Memory B cell (primary cell): ENCODE results near the gene FAM3C.

Experiments used
- ATAC-seq: fragments of 150-1000 bp; cut with Tn5 transposase; 2 replicates; pipeline ENCODE4 v1.10.0; 2021; ENCODE audit warnings: low read depth, mild to moderate bottlenecking, moderate library complexity
- DNase-seq, 2 donors: peaks; one replicate each; pipeline ENCODE4 v3.0.0; 2022; ENCODE audit warnings: low spot score in 2 of 2
- H3K27ac Mint-ChIP-seq: one replicate; pipeline ENCODE4 v1.8.0; 2022; ENCODE audit warnings: mild to moderate bottlenecking, moderate library complexity, mixed read lengths
- H3K27me3 Mint-ChIP-seq: one replicate; pipeline ENCODE4 v1.8.0; 2022; ENCODE audit warnings: mixed read lengths
- H3K36me3 Mint-ChIP-seq: one replicate; pipeline ENCODE4 v1.8.0; 2022; ENCODE audit warnings: mild to moderate bottlenecking, mixed read lengths
- H3K4me1 Mint-ChIP-seq: one replicate; pipeline ENCODE4 v1.8.0; 2022; ENCODE audit warnings: mixed read lengths
- H3K4me3 Mint-ChIP-seq: one replicate; pipeline ENCODE4 v1.8.0; 2022; ENCODE audit warnings: mild to moderate bottlenecking, moderate library complexity, mixed read lengths
- H3K9me3 Mint-ChIP-seq: one replicate; pipeline ENCODE4 v1.8.0; 2022; ENCODE audit warnings: mixed read lengths

Gene FAM3C

DNA sequence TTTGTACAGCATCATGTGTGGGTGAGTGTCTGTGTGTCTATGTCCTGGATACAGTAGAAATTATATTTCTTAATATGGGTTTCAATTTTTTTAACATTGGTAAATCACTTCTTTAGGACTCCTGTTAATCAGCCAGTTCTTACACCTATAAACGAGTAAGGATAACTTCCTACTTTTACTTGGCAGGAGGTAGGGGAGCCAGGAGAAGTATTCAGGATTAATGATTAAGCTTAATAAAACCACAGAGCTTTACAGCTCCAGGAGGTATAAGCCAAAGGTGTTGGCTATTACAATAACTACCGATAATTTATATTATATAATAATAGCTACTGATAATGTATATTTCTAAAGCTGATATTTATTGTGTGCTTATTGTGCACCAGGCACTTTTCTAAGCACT lies 1.7 kb upstream of the FAM3C start:
- ATAC-seq (no peak), DNase-seq (no peak)
- Mint-ChIP-seq H3K27me3 (no peaks in the 10 kb centered on the region), H3K4me1 (peaks cover 4% of the 10 kb centered on the region), H3K4me3 (no peak overlapping the region), H3K27ac (no peak overlapping the region), H3K36me3 (peaks cover 2% of the 10 kb centered on the region), H3K9me3 (peaks cover under 1% of the 10 kb centered on the region)

DNA sequence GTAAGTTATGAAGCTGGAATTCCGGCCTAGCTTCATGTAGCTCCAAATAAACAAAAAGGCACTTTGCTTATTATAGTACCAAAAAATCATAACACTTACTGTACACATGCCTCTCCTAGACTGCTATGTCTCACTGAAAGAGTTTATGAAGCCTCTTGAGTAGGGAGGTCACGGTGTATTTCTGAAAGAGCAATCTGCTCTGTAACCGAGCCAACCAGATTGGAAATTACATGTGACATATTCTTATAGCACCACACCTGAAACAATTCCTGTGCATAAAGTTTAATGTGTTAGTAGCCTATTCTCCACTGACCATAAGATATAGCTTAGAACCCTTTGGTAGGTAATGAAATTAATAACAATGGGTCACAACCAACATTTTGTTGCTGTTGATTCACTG lies 1.3 kb upstream of the FAM3C start:
- no peak for DNase-seq
- peaks cover 7% of the 10 kb centered on the region for H3K4me1 Mint-ChIP-seq
- peaks cover 2% of the 10 kb centered on the region for H3K9me3 Mint-ChIP-seq
- H3K4me3 Mint-ChIP-seq, result peak overlapping the region; percentile 5
- H3K27ac Mint-ChIP-seq, result no peak overlapping the region
- no peak for ATAC-seq
- peaks cover 7% of the 10 kb centered on the region for H3K36me3 Mint-ChIP-seq
- H3K27me3 Mint-ChIP-seq, result no peaks in the 10 kb centered on the region

DNA sequence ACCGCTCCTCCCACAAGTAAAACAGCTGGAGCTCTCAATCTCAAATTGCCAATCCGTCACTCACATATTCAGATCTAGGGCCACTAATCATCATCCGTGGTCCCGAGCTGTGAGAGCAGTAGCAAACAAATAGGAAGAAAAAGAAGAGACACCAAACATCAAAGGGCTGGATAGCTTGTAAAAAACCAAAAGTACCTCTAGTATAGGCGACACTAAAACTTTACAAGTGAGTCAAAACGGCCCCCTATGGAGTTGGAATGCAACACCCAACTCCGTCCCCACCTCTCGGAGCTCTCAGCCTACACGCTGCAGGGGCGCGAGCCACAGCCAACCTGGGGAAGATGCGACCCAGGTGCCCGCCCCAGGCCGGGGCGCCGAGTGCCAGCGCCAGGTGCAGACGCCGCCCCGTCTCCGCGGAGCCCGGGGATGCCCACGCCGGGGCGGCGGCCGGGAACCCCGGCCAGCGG lies 581 bp downstream of the FAM3C start:
- peak overlapping the region; percentile 97 for H3K27ac Mint-ChIP-seq
- peaks cover 3% of the 10 kb centered on the region for H3K9me3 Mint-ChIP-seq
- ATAC-seq (peak; percentile 68), DNase-seq (peak; percentile 72 to 75)
- H3K4me1 Mint-ChIP-seq, result peaks cover 21% of the 10 kb centered on the region
- no peaks in the 10 kb centered on the region for H3K27me3 Mint-ChIP-seq
- peaks cover 17% of the 10 kb centered on the region for H3K36me3 Mint-ChIP-seq
- peak overlapping the region; percentile 90 for H3K4me3 Mint-ChIP-seq

DNA sequence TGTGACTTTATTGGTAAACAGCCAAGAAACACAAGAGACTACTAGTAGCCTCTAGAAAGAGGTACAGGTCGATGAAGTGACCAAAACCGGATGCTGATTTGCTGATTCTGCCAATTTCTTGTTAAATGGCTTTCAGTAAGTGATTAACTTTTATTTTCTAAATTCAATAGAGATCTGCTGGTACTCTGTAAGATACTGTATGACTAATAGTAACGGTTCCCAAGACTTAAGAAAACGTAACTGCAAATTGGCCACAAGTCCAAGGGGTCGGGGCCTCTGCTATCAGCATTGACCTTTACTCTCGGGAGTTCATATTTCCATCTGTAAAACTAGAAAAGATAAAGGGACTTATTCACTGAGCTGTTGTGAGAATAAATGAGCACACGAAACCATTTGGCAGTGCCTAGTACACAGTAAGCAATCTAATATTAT lies 1.4 kb downstream of the FAM3C start:
- H3K9me3 Mint-ChIP-seq, result peaks cover 3% of the 10 kb centered on the region
- peaks cover 17% of the 10 kb centered on the region for H3K36me3 Mint-ChIP-seq
- peak overlapping the region; percentile 68 for H3K4me3 Mint-ChIP-seq
- no peak for ATAC-seq
- no peaks in the 10 kb centered on the region for H3K27me3 Mint-ChIP-seq
- no peak for DNase-seq
- peak overlapping the region; percentile 97 for H3K27ac Mint-ChIP-seq
- H3K4me1 Mint-ChIP-seq, result peaks cover 28% of the 10 kb centered on the region

DNA sequence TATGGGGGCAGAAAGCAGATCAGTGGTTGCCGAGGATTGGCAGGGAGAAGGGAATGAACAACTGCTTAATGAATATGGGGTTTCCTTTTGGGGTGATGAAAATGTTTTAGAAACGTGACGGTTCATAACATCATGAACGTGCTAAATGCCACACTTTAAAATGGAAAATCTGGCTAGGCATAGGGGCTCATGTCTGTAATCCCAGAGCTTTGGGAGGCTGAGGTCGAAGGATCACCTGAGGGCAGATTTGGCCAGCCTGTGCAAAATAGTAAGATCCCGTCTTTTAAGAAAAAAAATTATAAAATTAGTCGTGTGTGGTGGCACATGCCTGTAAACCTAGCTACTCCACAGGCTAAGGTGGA lies 3.1 kb downstream of the FAM3C start:
- DNase-seq, result no peak
- peaks cover 3% of the 10 kb centered on the region for H3K9me3 Mint-ChIP-seq
- H3K36me3 Mint-ChIP-seq, result peaks cover 17% of the 10 kb centered on the region
- H3K4me1 Mint-ChIP-seq, result peaks cover 41% of the 10 kb centered on the region
- no peaks in the 10 kb centered on the region for H3K27me3 Mint-ChIP-seq
- H3K27ac Mint-ChIP-seq, result peak overlapping the region; percentile 90
- H3K4me3 Mint-ChIP-seq, result no peak overlapping the region
- ATAC-seq, result no peak

DNA sequence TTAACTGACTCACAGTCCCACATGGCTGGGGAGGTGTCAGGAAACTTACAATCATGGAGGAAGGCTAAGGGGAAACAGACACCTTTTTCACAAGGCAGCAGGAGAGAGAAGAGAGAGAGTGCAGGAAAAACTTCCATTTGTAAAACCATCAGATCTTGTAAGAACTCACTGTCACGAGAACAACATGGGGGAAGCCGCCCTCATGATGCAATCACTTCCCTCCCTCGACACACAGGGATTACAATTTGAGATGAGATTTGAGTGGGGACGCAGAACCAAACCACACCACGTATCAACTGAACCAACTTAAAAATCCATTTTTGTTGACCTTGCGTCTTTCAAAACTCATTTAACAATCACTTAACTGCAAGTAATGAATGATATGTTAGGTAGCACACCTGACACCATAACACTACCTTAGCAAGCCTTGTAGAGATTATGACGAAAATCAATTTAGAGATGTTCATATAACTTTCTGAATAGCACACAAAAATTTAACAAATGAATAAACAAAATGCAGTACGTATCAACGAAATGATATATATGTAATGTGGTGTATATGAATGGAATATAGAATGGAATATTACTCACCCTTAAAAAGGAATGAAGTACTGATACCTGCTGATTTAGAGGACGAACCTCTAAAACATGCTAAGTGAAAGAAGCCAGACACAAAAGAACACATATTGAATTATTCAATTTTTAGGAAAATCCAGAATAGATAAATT lies 3.7 kb downstream of the FAM3C start:
- peaks cover 41% of the 10 kb centered on the region for H3K4me1 Mint-ChIP-seq

DNA sequence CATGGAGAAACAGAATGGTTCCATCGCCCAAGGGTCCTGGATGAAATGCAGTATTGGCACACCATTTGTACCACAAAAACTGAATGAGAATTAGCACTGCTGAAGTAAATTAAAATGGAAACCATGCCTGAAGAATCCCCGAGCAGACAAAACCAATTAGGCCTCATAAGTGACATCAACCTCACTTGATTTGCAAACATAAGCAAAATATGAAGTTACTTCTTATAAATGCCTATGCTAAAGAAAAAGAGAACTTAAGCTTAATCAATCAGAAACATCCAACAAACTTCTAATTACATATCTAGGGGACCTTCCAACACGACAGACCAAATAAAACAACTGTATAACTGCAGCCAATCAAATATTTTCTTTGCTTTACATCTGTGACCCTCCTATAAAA lies 4.4 kb downstream of the FAM3C start:
- Mint-ChIP-seq H3K36me3 (peaks cover 17% of the 10 kb centered on the region), H3K4me1 (peaks cover 41% of the 10 kb centered on the region), H3K27me3 (no peaks in the 10 kb centered on the region), H3K9me3 (peaks cover 3% of the 10 kb centered on the region), H3K4me3 (peak overlapping the region; percentile 62), H3K27ac (peak overlapping the region; percentile 90)
- no peak for ATAC-seq
- DNase-seq, result no peak

More for the DNA sequence above, 3.7 kb downstream of the FAM3C start:
- H3K27ac Mint-ChIP-seq, result peak overlapping the region; percentile 90
- peak overlapping the region; percentile 62 for H3K4me3 Mint-ChIP-seq
- DNase-seq (no peak), ATAC-seq (no peak)
- H3K9me3 Mint-ChIP-seq, result peaks cover 3% of the 10 kb centered on the region
- peaks cover 17% of the 10 kb centered on the region for H3K36me3 Mint-ChIP-seq
- H3K27me3 Mint-ChIP-seq, result no peaks in the 10 kb centered on the region

DNA sequence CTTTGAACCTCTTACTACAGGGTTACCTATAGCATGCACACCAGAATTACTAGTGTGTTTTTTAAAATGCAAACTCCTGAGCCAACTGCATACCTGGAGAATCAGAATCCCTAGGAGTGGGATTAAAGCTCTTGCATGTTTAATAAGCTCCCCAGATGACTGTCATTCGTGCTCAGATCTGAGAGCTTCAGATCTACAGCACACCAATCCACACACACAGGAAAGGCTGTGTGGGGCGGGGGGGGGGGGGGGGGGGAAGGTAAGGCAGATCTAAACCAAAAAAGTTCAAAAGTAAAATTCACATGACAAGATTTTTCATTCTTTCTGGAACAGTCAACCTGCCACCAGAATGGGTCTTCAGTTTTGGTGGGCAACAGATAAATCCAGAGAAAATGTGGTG lies 5.5 kb downstream of the FAM3C start:
- no peak for ATAC-seq
- Mint-ChIP-seq H3K27ac (peak overlapping the region; percentile 97), H3K9me3 (peaks cover 3% of the 10 kb centered on the region), H3K36me3 (peaks cover 17% of the 10 kb centered on the region), H3K27me3 (no peaks in the 10 kb centered on the region), H3K4me1 (peaks cover 48% of the 10 kb centered on the region), H3K4me3 (peak overlapping the region; percentile 24)
- DNase-seq, result no peak

DNA sequence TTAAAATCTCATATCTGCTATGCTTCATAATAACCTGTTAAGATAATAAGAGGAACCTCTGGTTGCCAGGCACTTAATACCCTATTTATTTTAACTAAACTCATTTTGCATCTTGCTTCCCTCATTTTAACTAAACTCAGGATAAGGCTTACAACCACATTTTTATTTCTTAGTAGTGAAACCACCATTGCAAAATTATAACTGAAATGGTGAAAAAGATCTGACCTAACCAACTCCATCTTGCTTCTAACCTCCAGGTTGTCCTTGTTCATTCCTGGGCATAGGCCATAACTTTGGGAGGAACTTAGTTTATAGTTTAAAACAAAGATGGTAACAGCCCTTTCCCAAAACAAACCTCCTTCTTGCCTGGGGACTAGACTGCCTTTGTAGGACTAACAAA lies 6.0 kb downstream of the FAM3C start:
- peak overlapping the region; percentile 97 for H3K27ac Mint-ChIP-seq
- peak overlapping the region; percentile 24 for H3K4me3 Mint-ChIP-seq
- no peak for DNase-seq
- H3K27me3 Mint-ChIP-seq, result no peaks in the 10 kb centered on the region
- peaks cover 3% of the 10 kb centered on the region for H3K9me3 Mint-ChIP-seq
- H3K4me1 Mint-ChIP-seq, result peaks cover 50% of the 10 kb centered on the region
- ATAC-seq, result no peak
- H3K36me3 Mint-ChIP-seq, result peaks cover 17% of the 10 kb centered on the region

DNA sequence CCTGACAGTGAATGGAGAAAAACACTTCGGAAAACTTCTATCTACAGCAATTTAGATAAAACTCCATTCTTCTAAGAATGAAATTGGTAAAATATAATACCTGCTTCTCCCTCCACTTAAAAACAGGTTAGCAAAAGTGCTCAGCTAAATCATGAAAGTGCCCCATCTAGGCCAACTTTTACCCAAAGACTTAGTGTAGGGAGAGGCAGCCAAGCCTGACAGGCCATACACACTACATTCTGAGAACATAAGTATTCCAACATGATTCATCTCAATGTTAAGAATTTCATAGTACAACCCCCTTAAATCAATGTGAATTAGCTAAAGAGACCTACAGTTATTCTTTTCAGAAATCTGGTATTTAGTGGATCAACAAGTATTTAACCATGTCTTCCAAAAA lies 7.2 kb downstream of the FAM3C start:
- no peak for ATAC-seq
- no peaks in the 10 kb centered on the region for H3K27me3 Mint-ChIP-seq
- H3K9me3 Mint-ChIP-seq, result peaks cover 3% of the 10 kb centered on the region
- no peak for DNase-seq
- H3K4me1 Mint-ChIP-seq, result peaks cover 55% of the 10 kb centered on the region
- peak overlapping the region; percentile 37 for H3K4me3 Mint-ChIP-seq
- peaks cover 17% of the 10 kb centered on the region for H3K36me3 Mint-ChIP-seq
- peak overlapping the region; percentile 97 for H3K27ac Mint-ChIP-seq

DNA sequence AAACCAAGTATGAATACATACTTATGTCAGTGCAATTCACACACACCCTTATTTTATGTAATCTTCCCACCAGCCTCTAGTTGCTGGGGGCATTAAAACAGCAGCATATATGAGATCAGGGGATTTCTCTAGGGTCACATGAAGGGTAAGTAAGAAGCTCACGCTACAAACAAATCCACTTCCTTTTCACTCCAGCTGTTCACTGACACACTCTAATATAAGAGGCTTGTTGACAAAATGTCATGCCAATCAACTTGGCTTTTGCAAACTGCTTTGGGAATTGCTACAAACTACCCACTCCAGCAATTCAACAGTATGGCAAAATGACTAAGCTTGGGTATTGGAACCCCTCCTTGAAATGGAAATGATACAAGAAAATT lies 10.3 kb downstream of the FAM3C start:
- DNase-seq (peak; percentile 26 to 65), ATAC-seq (peak; percentile 91)
- H3K36me3 Mint-ChIP-seq, result peaks cover 6% of the 10 kb centered on the region
- H3K27me3 Mint-ChIP-seq, result no peaks in the 10 kb centered on the region
- H3K4me1 Mint-ChIP-seq, result peaks cover 61% of the 10 kb centered on the region
- H3K4me3 Mint-ChIP-seq, result peak overlapping the region; percentile 56
- H3K9me3 Mint-ChIP-seq, result no peaks in the 10 kb centered on the region
- peak overlapping the region; percentile 97 for H3K27ac Mint-ChIP-seq

DNA sequence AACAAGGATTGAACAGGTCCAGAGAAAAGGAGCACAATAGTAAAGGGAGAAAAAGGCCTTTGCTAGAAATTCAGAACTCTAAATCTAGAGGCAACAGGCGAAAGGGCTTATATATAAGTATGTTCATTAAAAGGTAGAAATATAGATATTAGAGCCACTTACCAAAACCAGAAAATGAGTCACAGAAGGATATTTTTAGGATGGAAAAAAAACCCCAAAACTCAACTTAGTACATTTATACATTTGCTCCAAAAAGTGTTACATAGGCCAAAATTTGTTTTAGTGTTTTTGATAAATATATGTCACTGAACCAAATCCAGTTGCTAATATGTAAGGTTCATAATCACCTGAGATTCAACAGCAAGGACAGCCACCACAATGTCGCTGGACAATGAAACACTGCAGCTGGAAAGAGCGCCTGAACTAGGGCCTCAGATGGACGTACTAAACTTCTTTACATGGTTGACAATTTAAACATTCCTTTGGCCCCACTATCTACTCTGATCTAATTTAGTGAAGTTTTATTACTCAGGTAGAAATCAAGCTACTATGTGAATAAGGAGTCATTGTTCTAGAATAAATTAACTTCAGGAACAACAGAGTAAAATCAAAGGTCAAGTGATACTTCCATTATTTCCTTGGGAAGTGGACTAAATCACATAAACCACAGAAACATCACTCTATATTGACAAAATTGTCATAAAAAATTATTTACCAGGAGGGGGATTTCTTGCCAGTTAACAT lies 10.9 kb downstream of the FAM3C start:
- peak overlapping the region; percentile 56 for H3K4me3 Mint-ChIP-seq
- DNase-seq, result no peak
- H3K9me3 Mint-ChIP-seq, result no peaks in the 10 kb centered on the region
- H3K27ac Mint-ChIP-seq, result peak overlapping the region; percentile 97
- no peak for ATAC-seq
- H3K27me3 Mint-ChIP-seq, result no peaks in the 10 kb centered on the region
- peaks cover 63% of the 10 kb centered on the region for H3K4me1 Mint-ChIP-seq
- peaks cover 8% of the 10 kb centered on the region for H3K36me3 Mint-ChIP-seq

DNA sequence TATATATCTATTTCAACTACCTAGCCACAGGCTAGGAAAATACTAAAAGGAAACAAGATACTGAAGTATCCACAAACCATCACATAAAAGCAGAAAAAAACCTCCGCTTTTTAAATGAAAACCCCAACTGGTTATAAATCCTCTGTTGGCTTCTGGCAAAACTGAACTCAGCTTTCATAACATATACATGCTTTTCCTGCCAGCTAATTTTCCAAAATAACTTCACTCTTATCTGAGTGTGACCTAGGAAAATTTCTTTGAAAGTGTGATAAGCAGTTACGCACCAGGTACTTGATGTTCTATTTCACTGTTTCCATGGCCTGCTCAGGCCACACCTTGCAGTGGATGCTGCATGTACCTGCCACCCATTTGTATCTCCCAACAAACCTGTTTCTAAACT lies 11.8 kb downstream of the FAM3C start:
- Mint-ChIP-seq H3K27ac (peak overlapping the region; percentile 97), H3K4me1 (peaks cover 62% of the 10 kb centered on the region), H3K9me3 (no peaks in the 10 kb centered on the region), H3K4me3 (peak overlapping the region; percentile 24), H3K27me3 (no peaks in the 10 kb centered on the region), H3K36me3 (peaks cover 16% of the 10 kb centered on the region)
- no peak for ATAC-seq
- no peak for DNase-seq

DNA sequence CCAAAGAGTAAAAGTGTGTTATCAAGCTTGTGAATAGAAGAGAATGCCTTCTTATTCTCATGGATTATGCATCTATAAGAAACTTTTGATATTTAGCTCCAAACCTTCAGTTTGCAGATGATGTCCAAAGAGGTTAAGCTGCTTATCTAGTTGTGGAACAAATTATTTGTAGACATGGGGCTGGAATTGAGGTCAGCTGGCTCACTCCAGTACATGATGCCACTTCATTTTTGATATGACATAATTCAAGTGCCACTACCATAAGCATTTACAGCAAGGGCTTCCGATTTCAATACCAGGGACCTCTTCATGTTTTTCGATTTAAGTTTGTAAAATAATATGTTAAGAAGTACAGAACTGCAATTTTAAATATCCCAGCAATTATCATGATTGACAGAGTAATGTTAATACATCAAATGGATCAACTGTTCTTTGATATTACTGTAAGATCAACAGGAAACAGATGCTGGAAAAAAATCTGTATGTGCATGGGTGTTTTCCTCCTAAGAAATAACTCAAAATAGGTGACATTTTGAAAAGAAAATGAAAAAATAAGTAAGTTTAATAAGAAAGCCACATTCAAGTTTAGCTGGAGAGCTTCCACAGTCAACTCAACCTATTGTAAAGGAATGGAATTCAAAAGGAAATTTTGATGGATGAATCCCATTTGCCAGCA lies 12.7 kb downstream of the FAM3C start:
- no peaks in the 10 kb centered on the region for H3K9me3 Mint-ChIP-seq
- H3K4me3 Mint-ChIP-seq, result peak overlapping the region; percentile 54
- peaks cover 57% of the 10 kb centered on the region for H3K4me1 Mint-ChIP-seq
- no peak for DNase-seq
- H3K27me3 Mint-ChIP-seq, result no peaks in the 10 kb centered on the region
- peaks cover 16% of the 10 kb centered on the region for H3K36me3 Mint-ChIP-seq
- peak overlapping the region; percentile 97 for H3K27ac Mint-ChIP-seq
- ATAC-seq, result no peak
